PFSK-1 (cell line): ENCODE results near the gene SUFU.

Experiments used
- POLR2AphosphoS5 ChIP-seq: IDR thresholded peaks from 2 replicates; pipeline ENCODE4 v1.6.1; 2012; ENCODE audit warnings: low read depth, mild to moderate bottlenecking, control low read depth, low read length, moderate library complexity
- REST ChIP-seq, 2 experiments: IDR thresholded peaks; 2 replicates each; pipeline versions ENCODE4 v1.6.1 to v1.8.0; 2011 to 2012; ENCODE audit warnings: low read depth in 2 of 2, low read length in 2 of 2, control low read depth in 1 of 2, inconsistent platforms in 1 of 2, mild to moderate bottlenecking in 1 of 2, moderate library complexity in 1 of 2; ENCODE audit not compliant: insufficient read depth in 1 of 2
- SIN3A ChIP-seq: IDR thresholded peaks from 2 replicates; pipeline ENCODE4 v1.6.1; 2012; ENCODE audit warnings: mild to moderate bottlenecking, low read length, moderate library complexity, borderline replicate concordance; ENCODE audit not compliant: insufficient read depth
- TAF1 ChIP-seq: IDR thresholded peaks from 2 replicates; pipeline ENCODE4 v1.6.1; 2012; ENCODE audit warnings: low read length, control low read depth, borderline replicate concordance; ENCODE audit not compliant: insufficient read depth

- no peak for TF ChIP-seq REST (IDR thresholded peaks at IDR 0.05; ENCODE audit: insufficient read depth in 1 of 2, low read depth in 2 of 2, low read length in 2 of 2)
- TF ChIP-seq TAF1: no peak
- no peak for TF ChIP-seq SIN3A
- TF ChIP-seq POLR2AphosphoS5: no peak
Observed at GRCh38 chr10:102462512-102463054, 41.2 kb upstream of the SUFU start.
